Upper lobe of left lung (tissue), 6 donors: ENCODE results near the gene NLGN1. TPM values are rescaled to one million over a fixed set of nuclear protein-coding genes. Genes with fewer than 3 reads are reported as not detected.

Source experiments
- ATAC-seq, 2 donors: fragments of 200-7000 bp; cut with Tn5 transposase; one replicate each; pipeline ENCODE4 v1.9.1; 2022; ENCODE audit warnings: mild to moderate bottlenecking in 2 of 2, moderate library complexity in 2 of 2; ENCODE audit not compliant: low FRiP score in 2 of 2
- DNase-seq, 2 donors: peaks; one replicate each; pipeline ENCODE4 v3.0.0-alpha.2; 2019 to 2020
- H3K27ac ChIP-seq, 4 donors: fragments of 200-600 bp; sonication (generic); one replicate each; pipeline ENCODE4 v1.5.1; 2016 to 2019
- H3K27me3 ChIP-seq, 4 donors: fragments of 200-600 bp; sonication (generic); one replicate each; pipeline ENCODE4 v1.5.1; 2017 to 2019
- H3K36me3 ChIP-seq, 4 donors: fragments of 200-600 bp; sonication (generic); one replicate each; pipeline ENCODE4 v1.5.1; 2016 to 2019
- H3K4me1 ChIP-seq, 4 donors: fragments of 200-600 bp; sonication (generic); one replicate each; pipeline ENCODE4 v1.5.1; 2018 to 2019
- H3K4me3 ChIP-seq, 4 donors: fragments of 200-600 bp; sonication (generic); one replicate each; pipeline ENCODE4 v1.5.1; 2017 to 2019; ENCODE audit warnings: mild to moderate bottlenecking in 2 of 4, moderate library complexity in 1 of 4
- H3K9me3 ChIP-seq, 4 donors: fragments of 200-600 bp; sonication (generic); one replicate each; pipeline ENCODE4 v1.5.1; 2018 to 2019
- CTCF ChIP-seq, 6 experiments: fragments of 450-650 bp in 4 of 6; fragments of 200-600 bp in 2 of 6; sonication (generic) in 2 of 6; IDR thresholded peaks; one replicate each; pipeline ENCODE4 v1.5.1; 2016 to 2019; ENCODE audit warnings: antibody characterized with exemption in 6 of 6
- EP300 ChIP-seq, 4 donors: sonication (generic); formaldehyde crosslinking; IDR thresholded peaks; one replicate each; pipeline ENCODE4 v1.5.1; 2017; ENCODE audit warnings: antibody characterized with exemption in 4 of 4, control low read depth in 2 of 4
- POLR2A ChIP-seq, 4 donors: fragments of 450-650 bp; IDR thresholded peaks; one replicate each; pipeline ENCODE4 v1.5.1; 2016 to 2017; ENCODE audit warnings: antibody characterized with exemption in 4 of 4, mild to moderate bottlenecking in 2 of 4
- POLR2AphosphoS5 ChIP-seq, 2 donors: sonication (generic); formaldehyde crosslinking; IDR thresholded peaks; one replicate each; pipeline ENCODE4 v1.5.1; 2017; ENCODE audit warnings: antibody characterized with exemption in 2 of 2
- WGBS, 2 donors: methylation state at CpG; one replicate each; pipeline ENCODE4 v1.1.5; 2017 to 2018; 5-methylcytosine and 5-hydroxymethylcytosine counted together
- total RNA-seq, 6 donors: library from RNA; depleted of rRNA in 4 of 6; stranded (reverse); fragments of >200 nt in 4 of 6; gene quantifications; one replicate each; pipeline versions ENCODE4 v1.1.0 to v1.2.1, GENCODE V29; 2016 to 2021
- donor health status: DM: no; HTN: no; CAD: no; lungs with moderate emphysema.
- donor health status: DM: no; HTN: yes; CAD: no; lungs with severe emphysema.

NLGN1 gene
- total RNA-seq, 6 donors from 2014 or later: under 0.01 to 3.5 (median 1.9) TPM

GRCh38 chr3:174191380-174191779 is 793.8 kb downstream of the NLGN1 start:
- DNase-seq (no peak), ATAC-seq (no peak)
- H3K4me1 ChIP-seq: no peaks in the 10 kb centered on the region
- no peaks in the 10 kb centered on the region for H3K36me3 ChIP-seq
- H3K9me3 ChIP-seq: no peaks in the 10 kb centered on the region
- no peak overlapping the region for H3K4me3 ChIP-seq
- no peak for TF ChIP-seq POLR2A (IDR thresholded peaks at IDR 0.05)
- TF ChIP-seq EP300 (IDR thresholded peaks at IDR 0.05): no peak
- no peak for TF ChIP-seq POLR2AphosphoS5 (IDR thresholded peaks at IDR 0.05)
- TF ChIP-seq CTCF (IDR thresholded peaks at IDR 0.05): no peak
- H3K27me3 ChIP-seq: no peaks in the 10 kb centered on the region
- H3K27ac ChIP-seq: no peak overlapping the region
- 42 to 45% methylated on average over 4 of the region's 4 CpGs for WGBS, 2 donors

- no peaks in the 10 kb centered on the region for H3K27me3 ChIP-seq
- no peaks in the 10 kb centered on the region for H3K36me3 ChIP-seq
- TF ChIP-seq CTCF (IDR thresholded peaks at IDR 0.05) (no peak), EP300 (IDR thresholded peaks at IDR 0.05) (no peak), POLR2A (IDR thresholded peaks at IDR 0.05) (no peak)
- no peaks in the 10 kb centered on the region for H3K4me1 ChIP-seq
- no peak overlapping the region for H3K27ac ChIP-seq
- ATAC-seq (no peak), DNase-seq (no peak)
- no peak overlapping the region for H3K4me3 ChIP-seq
- no peaks in the 10 kb centered on the region for H3K9me3 ChIP-seq
- 91 to 95% methylated on average over 2 of the region's 2 CpGs for WGBS, 2 donors
Measured at GRCh38 chr3:174191895-174192294, 794.4 kb downstream of the NLGN1 start.

GRCh38 chr3:174192471-174192870 is 794.9 kb downstream of the NLGN1 start:
- Histone ChIP-seq H3K4me3 (no peak overlapping the region), H3K4me1 (no peaks in the 10 kb centered on the region), H3K9me3 (no peaks in the 10 kb centered on the region), H3K36me3 (no peaks in the 10 kb centered on the region), H3K27me3 (no peaks in the 10 kb centered on the region), H3K27ac (no peak overlapping the region)
- TF ChIP-seq POLR2AphosphoS5 (IDR thresholded peaks at IDR 0.05) (no peak), POLR2A (IDR thresholded peaks at IDR 0.05) (no peak), CTCF (IDR thresholded peaks at IDR 0.05) (no peak), EP300 (IDR thresholded peaks at IDR 0.05) (no peak)
- no peak for DNase-seq
- no peak for ATAC-seq
- WGBS, 2 donors: 85 to 89% methylated on average over 2 of the region's 2 CpGs

- DNase-seq (no peak), ATAC-seq (no peak)
- no peaks in the 10 kb centered on the region for H3K9me3 ChIP-seq
- no peak for TF ChIP-seq EP300 (IDR thresholded peaks at IDR 0.05)
- no peak overlapping the region for H3K4me3 ChIP-seq
- H3K27ac ChIP-seq: no peak overlapping the region
- H3K36me3 ChIP-seq: no peaks in the 10 kb centered on the region
- no peaks in the 10 kb centered on the region for H3K27me3 ChIP-seq
- H3K4me1 ChIP-seq: no peaks in the 10 kb centered on the region
Measured at GRCh38 chr3:174193604-174194003, 796.1 kb downstream of the NLGN1 start.

- no peak for DNase-seq
- H3K4me3 ChIP-seq: no peak overlapping the region
- TF ChIP-seq EP300 (IDR thresholded peaks at IDR 0.05) (no peak), CTCF (IDR thresholded peaks at IDR 0.05) (no peak), POLR2AphosphoS5 (IDR thresholded peaks at IDR 0.05) (no peak), POLR2A (IDR thresholded peaks at IDR 0.05) (no peak)
Measured at GRCh38 chr3:174197416-174197815, 799.9 kb downstream of the NLGN1 start.

More at GRCh38 chr3:174197416-174197815, 799.9 kb downstream of the NLGN1 start:
- ATAC-seq: no peak
- H3K27me3 ChIP-seq: no peaks in the 10 kb centered on the region
- H3K36me3 ChIP-seq: no peaks in the 10 kb centered on the region
- H3K9me3 ChIP-seq: no peaks in the 10 kb centered on the region
- no peak overlapping the region for H3K27ac ChIP-seq
- H3K4me1 ChIP-seq: no peaks in the 10 kb centered on the region
- WGBS, 2 donors: 41 to 56% methylated on average over 5 of the region's 5 CpGs
